ENCODE data around the gene PARD3B.

Gene PARD3B

GRCh38 chr2:204796581-204796980, 251.3 kb downstream of the PARD3B start:
- H3K4me2 ChIP-seq (ENCODE audit: low read depth, low read length), result peak overlapping the region; percentile 42; the same call in 1 of the 2 replicates
- H2AFZ ChIP-seq (ENCODE audit: low read length), result no peak overlapping the region
- H3K4me3 ChIP-seq (ENCODE audit: low read length), result no peak overlapping the region
- peak overlapping the region; percentile 22; the same call in 1 of the 2 replicates for H3K9ac ChIP-seq (ENCODE audit: low read length)
- H3K9me2 ChIP-seq (replicated peaks; ENCODE audit: insufficient read depth, low read length), result no peaks in the 10 kb centered on the region
- no peaks in the 10 kb centered on the region for H4K20me1 ChIP-seq (ENCODE audit: insufficient read depth, low read length)
- no peaks in the 10 kb centered on the region for H3K27me3 ChIP-seq (replicated peaks; ENCODE audit: insufficient read depth, low read length)
- TF ChIP-seq EZH2phosphoT487 (IDR thresholded peaks at IDR 0.05; ENCODE audit: low read length) (no peak), CTCF (IDR thresholded peaks at IDR 0.05; ENCODE audit: low read length) (no peak), EZH2 (optimal IDR thresholded peaks at IDR 0.05; ENCODE audit: low read depth, low read length) (no peak)
- H3K27ac ChIP-seq (ENCODE audit: low read length), result peak overlapping the region; percentile 56
- H3K79me2 ChIP-seq (ENCODE audit: low read length), result no peaks in the 10 kb centered on the region
- no peaks in the 10 kb centered on the region for H3K36me3 ChIP-seq (replicated peaks; ENCODE audit: insufficient read depth, low read length)
- H3K4me1 ChIP-seq (ENCODE audit: low read length), result peaks cover 10% of the 10 kb centered on the region
- peak; percentile 64 for DNase-seq
- H3F3A ChIP-seq (ENCODE audit: insufficient read depth, low read length), result no peaks in the 10 kb centered on the region
- H3K9me3 ChIP-seq (replicated peaks; ENCODE audit: insufficient read depth, low read length), result no peaks in the 10 kb centered on the region; the same call in 1 of the 2 replicates

GRCh38 chr2:204799791-204800190, 254.5 kb downstream of the PARD3B start:
- H3K79me2 ChIP-seq (ENCODE audit: low read length), result no peaks in the 10 kb centered on the region
- no peaks in the 10 kb centered on the region for H4K20me1 ChIP-seq (ENCODE audit: insufficient read depth, low read length)
- DNase-seq, result no peak
- no peak for TF ChIP-seq CTCF (IDR thresholded peaks at IDR 0.05; ENCODE audit: low read length)
- TF ChIP-seq EZH2 (optimal IDR thresholded peaks at IDR 0.05; ENCODE audit: low read depth, low read length), result no peak
- no peak for TF ChIP-seq EZH2phosphoT487 (IDR thresholded peaks at IDR 0.05; ENCODE audit: low read length)
- no peak overlapping the region for H2AFZ ChIP-seq (ENCODE audit: low read length)
- no peaks in the 10 kb centered on the region for H3K27me3 ChIP-seq (replicated peaks; ENCODE audit: insufficient read depth, low read length)
- H3K27ac ChIP-seq (ENCODE audit: low read length), result no peak overlapping the region
- H3K4me1 ChIP-seq (ENCODE audit: low read length), result peaks cover 10% of the 10 kb centered on the region
- H3K9me3 ChIP-seq (replicated peaks; ENCODE audit: insufficient read depth, low read length), result no peaks in the 10 kb centered on the region; the same call in 1 of the 2 replicates
- H3F3A ChIP-seq (ENCODE audit: insufficient read depth, low read length), result no peaks in the 10 kb centered on the region
- H3K36me3 ChIP-seq (replicated peaks; ENCODE audit: insufficient read depth, low read length), result no peaks in the 10 kb centered on the region
- H3K9ac ChIP-seq (ENCODE audit: low read length), result no peak overlapping the region
- H3K4me2 ChIP-seq (ENCODE audit: low read depth, low read length), result no peak overlapping the region
- H3K9me2 ChIP-seq (replicated peaks; ENCODE audit: insufficient read depth, low read length), result no peaks in the 10 kb centered on the region
- H3K4me3 ChIP-seq (ENCODE audit: low read length), result no peak overlapping the region

DNA sequence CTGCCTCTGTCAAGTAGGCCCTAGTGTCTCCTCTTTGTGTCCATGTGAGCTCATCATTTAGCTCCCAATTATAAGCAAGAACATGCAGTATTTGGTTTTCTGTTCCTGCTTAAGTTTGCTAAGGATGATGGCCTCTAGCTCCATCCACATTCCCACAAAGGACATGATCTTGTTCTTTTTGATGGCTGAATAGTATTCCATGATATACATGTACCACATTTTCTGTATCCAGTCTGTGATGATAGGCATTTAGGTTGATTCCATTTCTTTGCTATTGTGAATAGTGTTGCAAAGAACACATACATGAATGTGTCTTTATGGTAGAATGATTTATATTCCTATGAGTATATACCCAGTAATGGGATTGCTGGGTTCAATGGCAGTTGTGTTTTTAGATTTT, 263.2 kb downstream of the PARD3B start:
- Histone ChIP-seq H3K9me3 (replicated peaks; ENCODE audit: insufficient read depth, low read length) (no peaks in the 10 kb centered on the region), H3K9ac (ENCODE audit: low read length) (no peak overlapping the region), H3K4me3 (ENCODE audit: low read length) (no peak overlapping the region), H3K79me2 (ENCODE audit: low read length) (0 out of 2 replicates have a peak, but pooled peaks cover 2% of the 10 kb centered on the region), H3K4me1 (ENCODE audit: low read length) (no peaks in the 10 kb centered on the region), H3K27me3 (replicated peaks; ENCODE audit: insufficient read depth, low read length) (no peaks in the 10 kb centered on the region), H3K27ac (ENCODE audit: low read length) (no peak overlapping the region), H3F3A (ENCODE audit: insufficient read depth, low read length) (no peaks in the 10 kb centered on the region), H3K36me3 (replicated peaks; ENCODE audit: insufficient read depth, low read length) (no peaks in the 10 kb centered on the region), H3K9me2 (replicated peaks; ENCODE audit: insufficient read depth, low read length) (no peaks in the 10 kb centered on the region), H3K4me2 (ENCODE audit: low read depth, low read length) (no peak overlapping the region), H2AFZ (ENCODE audit: low read length) (no peak overlapping the region), H4K20me1 (ENCODE audit: insufficient read depth, low read length) (no peaks in the 10 kb centered on the region)
- no peak for DNase-seq
- TF ChIP-seq EZH2phosphoT487 (IDR thresholded peaks at IDR 0.05; ENCODE audit: low read length) (no peak), CTCF (IDR thresholded peaks at IDR 0.05; ENCODE audit: low read length) (no peak), EZH2 (optimal IDR thresholded peaks at IDR 0.05; ENCODE audit: low read depth, low read length) (no peak)

All from MM.1S (cell line).